ENCODE data around the gene C2orf76.

- TF ChIP-seq CTCF (IDR thresholded peaks at IDR 0.05) (no peak), POLR2AphosphoS5 (IDR thresholded peaks at IDR 0.05) (no peak), POLR2A (IDR thresholded peaks at IDR 0.05) (no peak)
Measured at GRCh38 chr2:119295688-119296375, 70.8 kb downstream of the C2orf76 start.
